MM.1S (cell line): ENCODE results near the gene GABRB3.
"Not testable (repeated sequence)": the region's sequence is repeated elsewhere in the genome, so short reads cannot be mapped to it uniquely, and the experiment has no call there.

ENCODE experiments used
- DNase-seq: peaks from one replicate; pipeline ENCODE4 v3.0.0-alpha.2; 2015
- H2AFZ ChIP-seq: fragments of 300-600 bp; sonication (generic); 2 replicates; pipeline ENCODE4 v1.6.0; 2016; ENCODE audit warnings: antibody characterized with exemption, low read length
- H3F3A ChIP-seq: fragments of 300-600 bp; sonication (generic); 2 replicates; pipeline ENCODE4 v1.6.1; 2016; ENCODE audit warnings: mild to moderate bottlenecking, antibody characterized with exemption, low read length, moderate library complexity, mixed read lengths; ENCODE audit not compliant: insufficient read depth
- H3K27ac ChIP-seq: fragments of 300-600 bp; sonication (generic); 2 replicates; pipeline ENCODE4 v1.5.1; 2016; ENCODE audit warnings: mild to moderate bottlenecking, low read length
- H3K27me3 ChIP-seq: fragments of 300-600 bp; sonication (generic); replicated peaks from 2 replicates; pipeline ENCODE4 v1.6.0; 2016; ENCODE audit warnings: low read length; ENCODE audit not compliant: insufficient read depth
- H3K36me3 ChIP-seq: fragments of 300-600 bp; sonication (generic); replicated peaks from 2 replicates; pipeline ENCODE4 v1.6.1; 2016; ENCODE audit warnings: mild to moderate bottlenecking, low read length, mixed read lengths; ENCODE audit not compliant: insufficient read depth
- H3K4me1 ChIP-seq: fragments of 300-600 bp; sonication (generic); 2 replicates; pipeline ENCODE4 v1.6.1; 2016; ENCODE audit warnings: low read length, mixed read lengths
- H3K4me2 ChIP-seq: fragments of 300-600 bp; sonication (generic); 2 replicates; pipeline ENCODE4 v1.6.0; 2016; ENCODE audit warnings: low read depth, low read length
- H3K4me3 ChIP-seq: fragments of 300-600 bp; sonication (generic); 2 replicates; pipeline ENCODE4 v1.5.1; 2016; ENCODE audit warnings: low read length, mixed read lengths
- H3K79me2 ChIP-seq: fragments of 300-600 bp; sonication (generic); 2 replicates; pipeline ENCODE4 v1.6.1; 2016; ENCODE audit warnings: mixed run types, low read length, mixed read lengths
- H3K9ac ChIP-seq: fragments of 300-600 bp; sonication (generic); 2 replicates; pipeline ENCODE4 v1.6.1; 2016; ENCODE audit warnings: low read length, mixed read lengths
- H3K9me2 ChIP-seq: fragments of 300-600 bp; sonication (generic); replicated peaks from 2 replicates; pipeline ENCODE4 v1.6.1; 2016; ENCODE audit warnings: mild to moderate bottlenecking, low read length, mixed read lengths; ENCODE audit not compliant: insufficient read depth
- H3K9me3 ChIP-seq: fragments of 300-600 bp; sonication (generic); replicated peaks from 2 replicates; pipeline ENCODE4 v1.6.1; 2016; ENCODE audit warnings: mild to moderate bottlenecking, low read length, mixed read lengths; ENCODE audit not compliant: insufficient read depth
- H4K20me1 ChIP-seq: fragments of 300-600 bp; sonication (generic); 2 replicates; pipeline ENCODE4 v1.6.1; 2016; ENCODE audit warnings: mild to moderate bottlenecking, low read length, moderate library complexity, mixed read lengths; ENCODE audit not compliant: insufficient read depth
- CTCF ChIP-seq: fragments of 300-600 bp; sonication (generic); IDR thresholded peaks from 2 replicates; pipeline ENCODE4 v1.5.1; 2016; ENCODE audit warnings: antibody characterized with exemption, low read length, mixed read lengths
- EZH2 ChIP-seq: fragments of 300-600 bp; sonication (generic); optimal IDR thresholded peaks from 2 replicates; pipeline ENCODE3; 2017; ENCODE audit warnings: low read depth, mild to moderate bottlenecking, antibody characterized with exemption, low read length, mixed read lengths
- EZH2phosphoT487 ChIP-seq: fragments of 300-600 bp; sonication (generic); IDR thresholded peaks from 2 replicates; pipeline ENCODE4 v1.6.1; 2018; ENCODE audit warnings: antibody characterized with exemption, low read length

The GABRB3 gene

GRCh38 chr15:26721232-26721967 lies 51.5 kb downstream of the GABRB3 start:
- no peaks in the 10 kb centered on the region for H4K20me1 ChIP-seq
- H3K9ac ChIP-seq = no peak overlapping the region
- no peaks in the 10 kb centered on the region for H3K36me3 ChIP-seq
- TF ChIP-seq EZH2phosphoT487 (no peak), CTCF (no peak), EZH2 (no peak)
- no peaks in the 10 kb centered on the region for H3K27me3 ChIP-seq
- no peak overlapping the region for H3K4me2 ChIP-seq
- no peaks in the 10 kb centered on the region for H3K9me2 ChIP-seq
- H2AFZ ChIP-seq = no peak overlapping the region
- H3K9me3 ChIP-seq = no peaks in the 10 kb centered on the region
- no peak overlapping the region for H3K27ac ChIP-seq
- no peaks in the 10 kb centered on the region for H3K4me1 ChIP-seq
- no peaks in the 10 kb centered on the region for H3K79me2 ChIP-seq
- no peak overlapping the region for H3K4me3 ChIP-seq
- DNase-seq = no peak
- no peaks in the 10 kb centered on the region for H3F3A ChIP-seq

GRCh38 chr15:26720546-26720945 lies 52.3 kb downstream of the GABRB3 start:
- Histone ChIP-seq H3K4me1 (no peaks in the 10 kb centered on the region), H3K79me2 (no peaks in the 10 kb centered on the region), H3K9ac (no peak overlapping the region), H3K4me3 (no peak overlapping the region), H3K9me3 (no peaks in the 10 kb centered on the region), H3K36me3 (no peaks in the 10 kb centered on the region), H3K4me2 (no peak overlapping the region), H3K27ac (no peak overlapping the region), H3K9me2 (no peaks in the 10 kb centered on the region), H3K27me3 (no peaks in the 10 kb centered on the region), H4K20me1 (no peaks in the 10 kb centered on the region), H2AFZ (no peak overlapping the region), H3F3A (no peaks in the 10 kb centered on the region)
- no peak for DNase-seq
- no peak for TF ChIP-seq CTCF
- no peak for TF ChIP-seq EZH2
- TF ChIP-seq EZH2phosphoT487 = no peak

- DNase-seq, H3K9ac ChIP-seq, H3K27me3 ChIP-seq, H3F3A ChIP-seq, H3K27ac ChIP-seq, H3K79me2 ChIP-seq, H3K4me3 ChIP-seq, H3K36me3 ChIP-seq, H2AFZ ChIP-seq, H3K4me1 ChIP-seq, H3K4me2 ChIP-seq, H3K9me2 ChIP-seq, H3K9me3 ChIP-seq, H4K20me1 ChIP-seq: not testable (repeated sequence)
Observed at GRCh38 chr15:26719866-26720265, 53.0 kb downstream of the GABRB3 start.

GRCh38 chr15:26716069-26716468 lies 56.8 kb downstream of the GABRB3 start:
- no peaks in the 10 kb centered on the region for H4K20me1 ChIP-seq
- no peak for TF ChIP-seq EZH2
- no peak for TF ChIP-seq EZH2phosphoT487
- no peak for TF ChIP-seq CTCF
- H3K4me2 ChIP-seq = no peak overlapping the region
- no peaks in the 10 kb centered on the region for H3K79me2 ChIP-seq
- no peaks in the 10 kb centered on the region for H3K4me1 ChIP-seq
- no peaks in the 10 kb centered on the region for H3K27me3 ChIP-seq
- H3K4me3 ChIP-seq = no peak overlapping the region
- H3K9ac ChIP-seq = no peak overlapping the region
- H2AFZ ChIP-seq = no peak overlapping the region
- no peaks in the 10 kb centered on the region for H3K9me3 ChIP-seq
- no peaks in the 10 kb centered on the region for H3K9me2 ChIP-seq
- DNase-seq = no peak
- H3K36me3 ChIP-seq = no peaks in the 10 kb centered on the region
- H3K27ac ChIP-seq = no peak overlapping the region
- no peaks in the 10 kb centered on the region for H3F3A ChIP-seq
